ENCODE results near the gene KDM5B.

GRCh38 chr1:202708456-202709275 lies 99.6 kb downstream of the KDM5B start:
- no peak for TF ChIP-seq REST (IDR thresholded peaks at IDR 0.05; ENCODE audit: insufficient read depth in 1 of 2, low read depth in 2 of 2, low read length in 1 of 2)
- no peak for TF ChIP-seq CTCF (IDR thresholded peaks at IDR 0.05)
- no peak for TF ChIP-seq POLR2AphosphoS5 (IDR thresholded peaks at IDR 0.05; ENCODE audit: low read depth, low read length)
- no peak for TF ChIP-seq SIN3A (IDR thresholded peaks at IDR 0.05; ENCODE audit: borderline replicate concordance, insufficient read depth, low read depth, low read length)

All from Panc1 (cell line).